ENCODE measurements around the gene GNL3.
A peak's percentile ranks its signal among the peaks of the same experiment; 100 is the strongest.

Gene GNL3

DNA sequence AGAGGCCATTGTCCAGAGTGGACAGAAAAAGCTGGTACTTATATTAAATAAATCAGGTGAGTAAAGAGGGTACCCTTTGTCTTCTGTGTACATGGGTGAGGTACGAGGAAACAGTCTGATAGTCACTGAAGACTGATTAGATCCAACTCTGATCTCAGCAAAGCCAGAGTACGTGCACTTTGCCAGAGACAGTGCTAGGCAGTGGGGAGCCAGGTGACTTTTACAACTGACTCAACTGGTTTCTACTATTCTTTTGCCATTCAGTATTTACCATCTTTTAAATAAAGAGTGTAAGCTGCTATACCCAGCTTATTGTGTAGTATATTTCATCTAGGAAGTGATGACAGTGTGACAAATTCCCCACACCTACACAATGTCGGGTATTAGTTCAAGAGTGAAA, 3.3 kb downstream of the GNL3 start:
- no peak for DNase-seq (ENCODE audit: low spot score)

DNA sequence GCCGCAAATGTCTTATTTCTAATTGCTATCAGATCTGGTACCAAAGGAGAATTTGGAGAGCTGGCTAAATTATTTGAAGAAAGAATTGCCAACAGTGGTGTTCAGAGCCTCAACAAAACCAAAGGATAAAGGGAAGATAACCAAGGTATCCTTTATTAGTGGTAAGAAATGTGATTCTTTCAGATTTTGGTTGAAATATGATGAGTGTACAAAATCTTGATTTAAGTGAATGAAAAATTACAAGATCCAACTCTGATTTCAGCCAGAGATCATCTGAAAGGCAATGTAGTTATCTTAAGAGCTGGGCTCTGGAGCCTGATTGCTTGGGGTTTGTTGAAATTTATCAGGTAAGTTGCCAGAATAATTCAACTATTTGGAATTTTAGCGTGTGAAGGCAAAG, 4.7 kb downstream of the GNL3 start:
- no peak for DNase-seq (ENCODE audit: low spot score)

- no peak for DNase-seq (ENCODE audit: low spot score)
These were observed 7.2 kb downstream of the GNL3 start for GRCh38 chr3:52693071-52693470.

DNA sequence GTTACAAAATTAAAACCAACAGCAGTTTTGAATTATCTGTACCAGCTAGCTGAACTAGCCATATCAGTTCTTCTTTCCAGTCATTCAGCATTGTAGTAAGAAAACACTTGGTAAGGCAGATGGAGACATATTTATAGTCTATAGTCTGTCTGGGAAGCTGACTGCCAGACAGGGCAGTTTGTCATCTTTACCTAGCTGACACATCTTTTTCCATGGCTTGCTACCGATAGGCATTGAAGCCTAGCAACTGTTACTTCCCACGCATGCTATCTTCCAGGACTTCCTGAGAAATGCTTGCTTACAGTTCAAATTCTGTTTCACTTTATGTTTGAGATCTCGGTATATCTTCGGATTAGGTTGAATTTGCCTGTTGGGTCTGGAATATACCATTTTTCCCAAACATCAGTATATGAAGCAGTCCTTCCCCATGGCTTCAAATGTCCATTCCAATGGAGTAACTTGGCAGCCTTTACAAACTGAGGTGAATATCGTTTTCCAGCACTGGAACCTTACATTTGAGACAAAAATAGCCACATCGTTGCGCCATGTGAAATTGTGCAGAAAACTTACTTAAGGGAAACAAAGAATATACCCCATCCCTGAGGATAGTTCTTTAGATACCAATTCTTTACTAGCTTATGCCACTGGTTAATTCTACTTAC, 8.8 kb downstream of the GNL3 start:
- no peak for DNase-seq (ENCODE audit: low spot score)

DNA sequence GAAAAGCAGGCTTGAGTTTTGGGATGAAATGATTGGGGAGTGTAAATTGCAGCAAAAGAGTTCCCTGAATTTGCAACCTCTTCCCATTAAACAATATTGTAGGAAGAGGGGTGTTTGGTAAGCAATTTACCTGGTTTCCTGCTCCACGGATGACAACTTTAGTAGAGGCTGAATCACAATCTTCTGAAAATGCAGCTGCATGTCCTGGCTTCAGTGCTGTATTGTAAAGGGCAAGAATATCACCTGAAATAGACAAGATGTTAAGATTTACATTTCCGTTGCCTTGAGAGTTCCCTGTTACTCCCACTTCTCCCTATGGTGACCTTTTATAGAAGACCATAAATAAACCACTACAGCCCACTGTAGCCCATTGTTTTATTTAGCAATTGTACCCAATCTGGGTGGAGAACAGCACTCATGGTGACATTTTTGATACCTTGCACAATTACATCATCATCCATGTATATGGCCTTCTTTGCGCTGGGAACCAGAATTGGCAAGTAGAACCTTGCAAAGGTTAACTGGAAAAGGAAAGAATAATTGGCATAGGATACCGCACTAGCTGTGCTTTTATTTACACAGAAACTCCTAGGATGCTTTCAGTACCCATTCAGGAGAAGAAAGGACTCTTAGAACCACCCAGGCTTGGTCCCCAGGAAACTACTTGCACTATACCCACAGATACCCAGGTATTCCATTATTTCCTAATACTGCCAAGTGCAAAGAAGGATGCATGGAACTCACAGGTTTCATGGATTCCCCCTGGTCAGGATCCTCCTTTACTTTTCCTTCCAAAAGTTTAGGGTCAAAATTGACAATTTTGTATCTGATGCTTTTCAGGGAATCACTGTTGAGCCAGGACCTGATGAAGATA, 10.2 kb downstream of the GNL3 start:
- no peak for DNase-seq (ENCODE audit: low spot score)

GRCh38 chr3:52696830-52697631, 11.2 kb downstream of the GNL3 start:
- no peak for DNase-seq (ENCODE audit: low spot score)

DNA sequence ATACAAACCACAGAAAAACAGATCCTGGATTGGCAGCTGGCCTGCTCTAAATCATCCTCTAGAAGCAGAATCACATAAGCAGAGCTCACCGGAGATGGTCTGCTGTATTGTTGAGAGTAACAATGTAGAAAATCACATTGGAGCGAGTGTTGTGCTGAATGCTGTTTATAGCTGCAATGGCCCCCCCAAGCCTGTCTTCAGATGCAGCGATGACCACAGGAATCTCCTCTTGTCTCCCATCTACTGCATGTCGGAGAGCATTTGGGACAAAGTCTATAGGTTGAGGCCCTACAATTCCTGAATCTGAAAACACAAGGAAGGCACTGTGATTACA, 11.8 kb downstream of the GNL3 start:
- DNase-seq (ENCODE audit: low spot score): no peak

DNA sequence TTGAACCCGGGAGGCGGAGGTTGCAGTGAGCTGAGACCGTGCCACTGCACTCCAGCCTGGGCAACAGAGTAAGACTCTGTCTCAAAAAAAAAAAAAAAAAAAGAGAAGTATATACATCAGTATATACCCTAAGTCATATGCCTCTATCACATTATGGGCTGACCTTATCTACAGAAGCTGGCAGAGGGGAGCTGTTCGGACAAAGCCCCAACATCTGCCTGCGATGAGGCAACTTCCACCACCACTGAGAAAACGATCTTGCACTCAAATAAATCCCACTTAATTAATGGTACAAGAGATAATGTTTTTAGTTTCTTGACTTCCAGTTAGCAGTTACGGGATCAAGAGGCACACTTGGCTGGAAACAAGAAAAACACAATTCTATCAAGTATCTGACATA, 17.5 kb downstream of the GNL3 start:
- no peak for DNase-seq (ENCODE audit: low spot score)

GRCh38 chr3:52704611-52705437, 19.0 kb downstream of the GNL3 start:
- DNase-seq (ENCODE audit: low spot score): no peak

DNA sequence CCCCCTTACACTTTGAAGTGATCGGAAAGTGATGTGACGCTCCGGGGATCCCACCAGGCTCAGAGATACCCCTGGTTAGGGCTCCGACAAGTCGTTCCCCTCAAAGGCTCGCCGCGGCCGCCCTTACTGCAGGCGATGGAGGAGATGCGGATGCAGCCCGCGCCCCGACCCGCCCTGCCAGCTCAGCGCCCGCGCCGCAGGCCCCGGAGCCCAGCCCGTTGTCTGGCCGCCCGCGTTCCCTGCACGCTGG, 19.5 kb downstream of the GNL3 start:
- no peak for DNase-seq (ENCODE audit: low spot score)

DNA sequence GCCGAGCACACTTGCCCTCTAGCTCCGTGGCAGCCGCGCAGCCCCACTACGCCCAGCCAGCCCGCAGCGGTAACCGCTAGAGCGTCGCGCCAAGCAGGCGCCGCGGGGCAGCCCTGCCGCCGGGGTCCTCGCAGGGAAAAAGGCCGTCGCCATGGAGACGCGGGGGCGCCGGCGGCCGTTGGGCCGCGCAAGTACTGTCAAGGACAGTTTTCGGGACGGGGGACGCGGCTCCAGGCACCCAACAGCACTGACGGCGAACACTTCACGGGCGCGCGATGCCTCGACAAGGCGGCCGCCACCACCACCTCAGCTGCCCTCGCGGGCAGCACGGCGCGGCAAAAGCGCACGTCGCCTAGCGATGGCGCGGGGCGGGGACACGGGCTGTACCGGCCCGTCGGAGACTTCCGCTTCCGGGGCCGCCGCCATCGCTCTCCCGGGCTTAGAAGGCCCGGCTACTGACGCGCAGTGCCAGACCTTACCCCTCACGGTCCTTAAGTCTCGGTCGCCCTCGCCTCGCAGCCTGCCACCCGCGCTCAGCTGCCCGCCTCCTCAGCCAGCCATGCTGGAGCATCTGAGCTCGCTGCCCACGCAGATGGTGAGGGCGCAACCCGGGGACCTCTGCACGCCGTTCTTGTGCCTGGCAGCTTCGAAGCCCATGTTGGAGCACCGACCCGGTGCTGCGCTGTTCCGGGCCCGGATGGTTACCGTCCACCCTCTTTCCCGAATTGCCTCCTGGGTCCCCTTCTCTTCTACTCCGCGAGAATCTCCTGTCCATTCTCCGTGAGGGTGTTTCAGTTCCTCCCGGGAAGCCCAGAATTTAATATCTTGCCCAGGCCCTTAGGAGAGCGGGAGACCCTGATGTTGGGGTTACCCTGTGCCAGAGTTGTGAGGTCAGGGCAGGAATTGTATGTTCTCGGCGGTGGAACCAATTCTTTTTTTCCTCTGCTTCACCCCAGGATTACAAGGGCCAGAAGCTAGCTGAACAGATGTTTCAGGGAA, 20.2 kb downstream of the GNL3 start, which contains the start of the genes GLT8D1 and SPCS1:
TSS of gene GLT8D1 (minus strand) at position 104 of the 999 bp plus-strand sequence. CDS start 5,331 bp downstream, outside the sequence.
TSS of gene SPCS1 (plus strand) at position 419 of the 999 bp plus-strand sequence. CDS start at position 560, 141 bp downstream.
- DNase-seq (ENCODE audit: low spot score): peak; percentile 91

- DNase-seq (ENCODE audit: low spot score): no peak
These were observed 21.8 kb downstream of the GNL3 start for GRCh38 chr3:52707585-52707984.

GRCh38 chr3:52710512-52710911, 24.7 kb downstream of the GNL3 start:
- no peak for DNase-seq (ENCODE audit: low spot score)

DNA sequence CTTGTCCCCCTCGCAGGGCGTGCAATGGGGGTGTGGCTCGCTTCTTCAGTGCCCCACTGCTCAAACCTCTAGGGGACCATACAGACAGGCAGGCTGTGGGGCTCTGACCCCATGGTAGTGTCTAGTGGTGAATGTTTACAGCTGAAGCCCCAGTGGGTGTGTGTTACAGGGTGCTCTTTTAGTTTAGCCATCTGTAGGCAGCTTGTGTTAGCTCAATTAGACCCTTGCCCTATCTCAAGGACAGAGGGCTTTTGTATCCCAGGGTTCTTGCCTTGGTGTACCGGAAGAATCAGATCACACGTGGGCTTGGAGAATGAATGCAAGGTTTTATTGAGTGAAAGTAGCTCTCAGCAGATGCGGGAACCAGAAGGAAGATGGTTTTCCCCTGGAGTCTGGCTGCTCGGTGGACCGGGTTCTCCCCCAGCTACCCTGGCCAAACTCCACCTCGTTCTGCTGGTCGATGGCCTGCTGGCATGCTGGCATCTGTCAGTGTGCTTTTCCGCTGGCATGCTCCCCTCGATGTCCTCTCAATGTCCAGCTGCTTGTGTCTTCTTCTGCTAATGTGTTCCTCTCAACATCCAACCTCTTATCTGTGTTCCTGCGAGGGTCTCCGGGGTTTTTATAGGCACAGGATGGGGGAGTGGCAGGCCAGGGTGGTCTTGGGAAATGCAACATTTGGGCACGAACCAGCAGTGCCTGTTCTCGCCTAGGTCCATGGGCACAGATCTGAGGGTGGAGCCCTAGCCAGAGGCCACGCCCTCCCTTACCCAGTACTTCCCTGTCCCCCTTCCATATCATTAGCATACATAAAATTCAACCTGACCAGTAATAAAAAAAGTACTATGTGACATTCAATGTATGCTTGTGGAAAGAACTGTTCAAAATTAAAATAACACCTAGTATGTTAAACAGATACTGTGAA, 26.7 kb downstream of the GNL3 start:
- peak; percentile 59 for DNase-seq (ENCODE audit: low spot score)

- DNase-seq (ENCODE audit: low spot score): no peak
These were observed 28.8 kb downstream of the GNL3 start for GRCh38 chr3:52714335-52715302.

DNA sequence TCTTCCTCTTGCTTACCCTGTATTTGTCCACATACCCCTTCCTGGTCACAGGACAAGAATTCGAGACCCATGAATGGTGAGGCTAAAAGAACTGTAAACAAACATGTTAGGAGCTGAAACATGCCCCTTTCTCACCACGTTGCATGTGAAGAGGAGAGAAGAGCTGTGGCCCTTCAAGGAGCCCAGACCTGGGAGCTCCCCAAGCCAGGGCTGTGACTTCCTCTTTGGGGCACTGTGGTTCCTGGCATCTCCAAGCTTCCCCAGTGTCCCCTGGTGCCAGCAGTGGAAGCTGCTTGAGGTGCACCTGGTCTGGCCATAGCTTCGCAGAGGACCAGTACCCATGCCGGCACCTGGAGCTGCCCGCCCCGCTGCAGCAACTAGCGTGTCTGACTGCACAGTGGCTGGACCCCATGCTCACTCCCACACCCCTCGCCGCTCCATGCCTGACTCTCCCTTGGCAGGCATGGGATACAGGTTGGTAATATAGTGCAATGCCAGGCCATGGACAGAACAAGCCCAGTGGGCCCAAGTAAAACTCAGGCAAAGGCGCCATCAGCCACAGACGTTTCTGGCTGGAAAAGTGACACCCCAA, 30.0 kb downstream of the GNL3 start:
- no peak for DNase-seq (ENCODE audit: low spot score)

DNA sequence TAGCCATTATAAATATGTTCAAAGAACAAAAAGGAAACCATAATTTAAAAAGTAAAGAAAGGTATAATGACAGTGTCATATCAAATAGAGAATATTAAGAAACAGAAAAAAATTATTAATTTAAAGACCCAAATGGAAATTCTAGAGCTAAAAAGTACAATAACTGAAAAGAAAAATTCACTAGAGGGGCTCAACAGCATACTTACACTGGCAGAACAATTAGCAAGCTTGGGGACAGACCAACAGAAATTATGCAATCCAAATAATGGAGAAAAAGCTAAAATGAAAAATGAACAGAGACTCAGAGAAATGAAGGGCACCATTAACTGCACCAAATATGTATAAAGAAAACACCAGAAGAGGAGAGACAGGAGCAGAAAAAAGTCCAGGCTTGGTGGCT, 33.8 kb downstream of the GNL3 start:
- DNase-seq (ENCODE audit: low spot score): no peak

Data from COLO829 (cell line).